ENCODE measurements around the gene CFAP53. TPM values are rescaled to one million over a fixed set of nuclear protein-coding genes. Genes with fewer than 3 reads are reported as not detected.
"Not testable (repeated sequence)": the region's sequence is repeated elsewhere in the genome, so short reads cannot be mapped to it uniquely, and the experiment has no call there.

Gene CFAP53
- total RNA-seq, 1 donor from 2014 or later = 0.17 TPM

DNA sequence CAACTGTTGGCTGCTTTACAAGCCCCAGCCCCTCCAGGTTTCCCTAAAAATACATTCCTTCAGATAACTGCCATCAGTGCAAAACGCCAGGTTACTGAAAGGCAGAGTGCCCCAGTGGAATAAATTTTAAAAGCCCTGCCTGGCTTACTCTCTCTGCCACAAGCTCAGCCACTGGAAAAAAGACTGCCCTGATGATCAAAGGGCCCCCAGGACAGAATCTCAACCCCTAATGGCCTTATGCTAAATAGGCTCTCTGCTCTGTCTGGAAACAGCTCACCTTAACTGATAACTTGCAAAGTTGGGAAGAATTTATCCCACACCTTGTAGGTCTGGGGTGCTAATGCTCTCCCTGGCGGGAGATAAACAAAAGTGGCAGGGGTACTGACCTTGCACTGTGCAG lies 33.9 kb downstream of the CFAP53 start:
- no peaks in the 10 kb centered on the region for H3K4me1 Mint-ChIP-seq (ENCODE audit: low read depth)
- H3K36me3 Mint-ChIP-seq (ENCODE audit: low read depth) = no peaks in the 10 kb centered on the region
- H3K27ac Mint-ChIP-seq (ENCODE audit: unreplicated experiment) = no peak overlapping the region
- no peaks in the 10 kb centered on the region for H3K9me3 Mint-ChIP-seq (ENCODE audit: low read depth)
- H3K27me3 Mint-ChIP-seq (ENCODE audit: low read depth) = peaks cover 27% of the 10 kb centered on the region
- TF ChIP-seq, protein P1, sequence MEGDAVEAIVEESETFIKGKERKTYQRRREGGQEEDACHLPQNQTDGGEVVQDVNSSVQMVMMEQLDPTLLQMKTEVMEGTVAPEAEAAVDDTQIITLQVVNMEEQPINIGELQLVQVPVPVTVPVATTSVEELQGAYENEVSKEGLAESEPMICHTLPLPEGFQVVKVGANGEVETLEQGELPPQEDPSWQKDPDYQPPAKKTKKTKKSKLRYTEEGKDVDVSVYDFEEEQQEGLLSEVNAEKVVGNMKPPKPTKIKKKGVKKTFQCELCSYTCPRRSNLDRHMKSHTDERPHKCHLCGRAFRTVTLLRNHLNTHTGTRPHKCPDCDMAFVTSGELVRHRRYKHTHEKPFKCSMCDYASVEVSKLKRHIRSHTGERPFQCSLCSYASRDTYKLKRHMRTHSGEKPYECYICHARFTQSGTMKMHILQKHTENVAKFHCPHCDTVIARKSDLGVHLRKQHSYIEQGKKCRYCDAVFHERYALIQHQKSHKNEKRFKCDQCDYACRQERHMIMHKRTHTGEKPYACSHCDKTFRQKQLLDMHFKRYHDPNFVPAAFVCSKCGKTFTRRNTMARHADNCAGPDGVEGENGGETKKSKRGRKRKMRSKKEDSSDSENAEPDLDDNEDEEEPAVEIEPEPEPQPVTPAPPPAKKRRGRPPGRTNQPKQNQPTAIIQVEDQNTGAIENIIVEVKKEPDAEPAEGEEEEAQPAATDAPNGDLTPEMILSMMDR (IDR thresholded peaks at IDR 0.05) = no peak
- H3K4me3 Mint-ChIP-seq (ENCODE audit: unreplicated experiment) = no peak overlapping the region
- no peak for DNase-seq (ENCODE audit: low spot score)

DNA sequence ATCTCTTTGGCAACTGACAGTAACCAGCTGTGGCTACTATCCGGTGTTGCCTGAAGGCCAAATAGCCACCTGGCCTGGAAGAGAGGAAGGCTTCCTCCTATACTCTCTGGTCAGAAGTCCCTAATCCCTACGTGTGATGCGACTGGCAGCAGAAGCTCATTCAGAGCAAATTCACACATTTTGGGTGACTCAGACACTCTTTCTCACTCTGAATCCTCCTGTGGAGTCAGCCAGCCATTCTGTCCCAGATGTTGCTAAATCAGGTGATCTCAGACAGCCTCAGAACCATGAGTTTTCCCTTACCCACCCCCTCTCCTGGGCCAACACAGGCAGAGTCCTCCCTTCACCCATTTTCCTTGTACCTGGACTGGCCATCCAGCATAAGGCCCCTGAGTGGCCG lies 34.7 kb downstream of the CFAP53 start:
- no peak overlapping the region for H3K27ac Mint-ChIP-seq (ENCODE audit: unreplicated experiment)
- no peaks in the 10 kb centered on the region for H3K4me1 Mint-ChIP-seq (ENCODE audit: low read depth)
- no peaks in the 10 kb centered on the region for H3K36me3 Mint-ChIP-seq (ENCODE audit: low read depth)
- TF ChIP-seq, protein P1 (IDR thresholded peaks at IDR 0.05) = no peak
- no peak for DNase-seq (ENCODE audit: low spot score)
- H3K27me3 Mint-ChIP-seq (ENCODE audit: low read depth) = peaks cover 27% of the 10 kb centered on the region
- H3K9me3 Mint-ChIP-seq (ENCODE audit: low read depth) = no peaks in the 10 kb centered on the region
- no peak overlapping the region for H3K4me3 Mint-ChIP-seq (ENCODE audit: unreplicated experiment)

DNA sequence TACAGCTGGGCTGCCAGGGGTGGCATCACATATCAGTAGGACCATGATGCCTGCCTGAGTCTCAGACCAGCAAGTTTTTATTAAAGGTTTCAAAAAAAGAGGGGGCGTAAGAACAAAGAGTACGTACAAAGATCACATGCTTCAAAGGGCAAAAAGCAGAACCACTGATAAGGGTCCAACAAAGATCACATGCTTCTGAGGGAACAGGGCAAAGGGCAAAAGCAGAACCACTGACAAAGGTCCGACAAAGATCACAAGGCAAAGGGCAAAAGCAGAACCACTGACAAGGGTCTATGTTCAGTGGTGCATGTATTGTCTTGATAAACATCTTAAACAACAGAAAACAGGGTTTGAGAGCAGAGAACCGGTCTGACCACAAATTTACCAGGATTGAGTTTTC lies 46.0 kb downstream of the CFAP53 start:
- H3K9me3 Mint-ChIP-seq (ENCODE audit: low read depth) = peaks cover 21% of the 10 kb centered on the region
- DNase-seq (ENCODE audit: low spot score); H3K4me3 Mint-ChIP-seq (ENCODE audit: unreplicated experiment); H3K27ac Mint-ChIP-seq (ENCODE audit: unreplicated experiment); H3K4me1 Mint-ChIP-seq (ENCODE audit: low read depth); H3K36me3 Mint-ChIP-seq (ENCODE audit: low read depth): not testable (repeated sequence)
- peaks cover 18% of the 10 kb centered on the region for H3K27me3 Mint-ChIP-seq (ENCODE audit: low read depth)

DNA sequence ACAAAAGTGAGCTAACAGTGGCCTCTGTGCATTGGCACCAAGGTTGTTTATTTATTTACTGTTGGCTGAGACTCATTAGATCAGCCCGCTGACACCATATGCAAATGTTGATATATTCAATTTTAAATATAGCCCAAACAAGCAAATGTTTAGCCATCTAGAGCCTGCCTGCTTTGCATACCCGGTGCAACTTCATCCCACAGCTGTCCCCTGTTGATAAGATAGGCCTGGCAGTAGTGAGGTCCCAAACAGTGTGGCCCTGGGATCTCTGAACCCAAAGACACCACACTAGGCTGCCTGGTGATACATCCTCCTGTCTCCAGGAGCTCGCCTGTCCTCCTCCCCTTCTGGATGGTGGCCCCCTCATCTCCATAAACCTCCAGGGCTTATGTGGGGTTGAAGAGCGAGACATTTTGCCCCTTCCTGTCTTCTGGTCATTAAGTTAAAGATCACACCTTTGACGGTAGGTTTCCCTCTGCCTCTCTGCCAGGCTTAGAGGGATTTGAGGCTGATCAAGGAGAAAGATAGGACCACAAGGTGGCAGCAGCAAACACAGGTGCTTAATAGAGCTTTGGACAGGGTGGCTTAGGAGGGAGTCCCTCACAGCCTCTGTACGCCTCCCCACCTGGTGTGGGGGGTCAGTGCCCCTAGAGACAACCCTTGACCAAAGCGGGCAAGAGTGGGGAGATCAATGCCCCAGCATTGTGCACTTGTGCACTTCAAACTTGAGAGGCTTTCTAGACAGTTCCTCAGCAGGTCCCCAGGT lies 47.7 kb downstream of the CFAP53 start:
- H3K27ac Mint-ChIP-seq (ENCODE audit: unreplicated experiment) = no peak overlapping the region
- no peaks in the 10 kb centered on the region for H3K36me3 Mint-ChIP-seq (ENCODE audit: low read depth)
- H3K4me1 Mint-ChIP-seq (ENCODE audit: low read depth) = no peaks in the 10 kb centered on the region
- no peak overlapping the region for H3K4me3 Mint-ChIP-seq (ENCODE audit: unreplicated experiment)
- TF ChIP-seq, protein P1 (IDR thresholded peaks at IDR 0.05) = peak; percentile 66
- H3K9me3 Mint-ChIP-seq (ENCODE audit: low read depth) = peaks cover 18% of the 10 kb centered on the region
- H3K27me3 Mint-ChIP-seq (ENCODE audit: low read depth) = peaks cover 23% of the 10 kb centered on the region
- no peak for DNase-seq (ENCODE audit: low spot score)

DNA sequence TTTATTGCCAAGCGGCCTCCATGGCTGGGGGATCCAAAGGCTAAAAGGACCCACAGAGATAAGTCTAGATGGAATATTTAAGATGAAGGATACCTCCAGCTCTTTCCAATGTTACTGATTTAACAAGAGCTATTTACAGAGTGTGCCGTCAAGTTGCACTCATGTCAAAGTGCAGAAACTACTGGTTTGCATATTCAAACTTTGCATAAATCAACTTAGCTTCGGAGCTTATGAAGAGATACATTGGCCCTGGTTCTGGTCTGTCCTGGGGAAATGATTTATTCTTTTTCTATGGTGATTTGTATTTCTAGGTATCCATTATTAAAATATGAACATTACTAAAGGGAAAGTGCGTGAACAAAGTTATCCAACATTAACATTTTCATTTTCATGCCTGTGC lies 57.0 kb downstream of the CFAP53 start:
- peaks cover under 1% of the 10 kb centered on the region for H3K4me1 Mint-ChIP-seq (ENCODE audit: low read depth)

More for the DNA sequence above, 57.0 kb downstream of the CFAP53 start:
- H3K27ac Mint-ChIP-seq (ENCODE audit: unreplicated experiment) = no peak overlapping the region
- no peaks in the 10 kb centered on the region for H3K9me3 Mint-ChIP-seq (ENCODE audit: low read depth)
- TF ChIP-seq, protein P1 (IDR thresholded peaks at IDR 0.05) = no peak
- H3K36me3 Mint-ChIP-seq (ENCODE audit: low read depth) = no peaks in the 10 kb centered on the region
- peaks cover 43% of the 10 kb centered on the region for H3K27me3 Mint-ChIP-seq (ENCODE audit: low read depth)
- no peak for DNase-seq (ENCODE audit: low spot score)
- no peak overlapping the region for H3K4me3 Mint-ChIP-seq (ENCODE audit: unreplicated experiment)
